Measurements from ENCODE around the gene NPIPA2.
"Not testable (repeated sequence)": the region's sequence is repeated elsewhere in the genome, so short reads cannot be mapped to it uniquely, and the experiment has no call there.

GRCh38 chr16:14701859-14702258 lies 40.5 kb upstream of the NPIPA2 start:
- TF ChIP-seq POLR2AphosphoS5 (IDR thresholded peaks at IDR 0.05; ENCODE audit: low read depth, low read length); TAF1 (IDR thresholded peaks at IDR 0.05; ENCODE audit: borderline replicate concordance, low read depth, low read length): not testable (repeated sequence)
